H9 (cell line): ENCODE results near the gene ACOXL. TPM values are rescaled to one million over a fixed set of nuclear protein-coding genes. Genes with fewer than 3 reads are reported as not detected.

Experiments
- DNase-seq: peaks from one replicate; pipeline ENCODE4 v3.0.0-alpha.2; 2017
- H2AFZ ChIP-seq: one replicate; pipeline ENCODE4 v1.6.1; 2013; ENCODE audit warnings: mild to moderate bottlenecking, low read length, control low read depth, moderate library complexity
- H2AK5ac ChIP-seq: 2 replicates; pipeline ENCODE4 v1.6.1; 2013; ENCODE audit warnings: low read length, control low read depth, mixed read lengths; ENCODE audit not compliant: insufficient read length
- H2BK120ac ChIP-seq: one replicate; pipeline ENCODE4 v1.6.1; 2013; ENCODE audit warnings: low read depth, mild to moderate bottlenecking, low read length, control low read depth, inconsistent platforms; ENCODE audit not compliant: poor library complexity, severe bottlenecking
- H2BK12ac ChIP-seq: 2 replicates; pipeline ENCODE4 v1.6.1; 2013; ENCODE audit warnings: low read length, control low read depth, mixed read lengths, low read depth; ENCODE audit not compliant: insufficient read length
- H2BK15ac ChIP-seq: 2 replicates; pipeline ENCODE4 v1.6.1; 2013; ENCODE audit warnings: low read depth, low read length, control low read depth
- H2BK20ac ChIP-seq: one replicate; pipeline ENCODE4 v1.6.1; 2013; ENCODE audit warnings: low read depth, mild to moderate bottlenecking, low read length, control low read depth, inconsistent platforms; ENCODE audit not compliant: poor library complexity, severe bottlenecking
- H2BK5ac ChIP-seq: 2 replicates; pipeline ENCODE4 v1.6.1; 2013; ENCODE audit warnings: low read length, control low read depth, mixed read lengths; ENCODE audit not compliant: insufficient read length
- H3K14ac ChIP-seq: 2 replicates; pipeline ENCODE4 v1.6.1; 2013; ENCODE audit warnings: low read length, control low read depth; ENCODE audit not compliant: insufficient read depth
- H3K18ac ChIP-seq: 2 replicates; pipeline ENCODE4 v1.6.1; 2013; ENCODE audit warnings: low read depth, mild to moderate bottlenecking, mixed read lengths, low read length, control low read depth; ENCODE audit not compliant: insufficient read length
- H3K23ac ChIP-seq: 2 replicates; pipeline ENCODE4 v1.6.1; 2013; ENCODE audit warnings: low read length, control low read depth, mixed read lengths, low read depth; ENCODE audit not compliant: insufficient read length
- H3K23me2 ChIP-seq: 2 replicates; pipeline ENCODE4 v1.6.1; 2013; ENCODE audit warnings: low read depth, mild to moderate bottlenecking, mixed read lengths, low read length, control low read depth; ENCODE audit not compliant: insufficient read length, poor library complexity, severe bottlenecking
- H3K27ac ChIP-seq: 2 replicates; pipeline ENCODE4 v1.5.1; 2013; ENCODE audit warnings: low read length, control low read depth, mixed read lengths, low read depth; ENCODE audit not compliant: insufficient read length
- H3K27me3 ChIP-seq: 2 replicates; pipeline ENCODE4 v1.6.1; 2013; ENCODE audit warnings: low read length, control low read depth, inconsistent platforms; ENCODE audit not compliant: insufficient read depth
- H3K4ac ChIP-seq: 2 replicates; pipeline ENCODE4 v1.6.1; 2013; ENCODE audit warnings: low read depth, mild to moderate bottlenecking, control low read depth, inconsistent platforms, low read length, moderate library complexity
- H3K4me1 ChIP-seq: 2 replicates; pipeline ENCODE4 v1.6.1; 2013; ENCODE audit warnings: low read length, control low read depth, inconsistent platforms; ENCODE audit not compliant: insufficient read depth
- H3K4me2 ChIP-seq: 2 replicates; pipeline ENCODE4 v1.6.1; 2013; ENCODE audit warnings: low read length, control low read depth, mixed read lengths; ENCODE audit not compliant: insufficient read length, insufficient read depth
- H3K56ac ChIP-seq: 2 replicates; pipeline ENCODE4 v1.6.1; 2013; ENCODE audit warnings: low read depth, mild to moderate bottlenecking, mixed read lengths, low read length, control low read depth; ENCODE audit not compliant: insufficient read length
- H3K79me1 ChIP-seq: 2 replicates; pipeline ENCODE4 v1.6.1; 2013; ENCODE audit warnings: low read depth, mild to moderate bottlenecking, moderate library complexity, low read length, control low read depth, inconsistent platforms; ENCODE audit not compliant: insufficient read depth, poor library complexity, severe bottlenecking
- H3K79me2 ChIP-seq: 2 replicates; pipeline ENCODE4 v1.6.1; 2013; ENCODE audit warnings: low read length, control low read depth, inconsistent platforms; ENCODE audit not compliant: insufficient read depth
- H3K9ac ChIP-seq: 2 replicates; pipeline ENCODE4 v1.6.1; 2013; ENCODE audit warnings: low read length, control low read depth, mixed read lengths; ENCODE audit not compliant: insufficient read length; ENCODE audit errors: extremely low read depth
- H3K9me3 ChIP-seq: one replicate; pipeline ENCODE4 v1.6.1; 2013; ENCODE audit warnings: low read depth, low read length, inconsistent platforms; ENCODE audit not compliant: control insufficient read depth
- H3T11ph ChIP-seq: one replicate; pipeline ENCODE4 v1.6.1; 2013; ENCODE audit warnings: mild to moderate bottlenecking, low read length, control low read depth, inconsistent platforms
- H4K20me1 ChIP-seq: one replicate; pipeline ENCODE4 v1.6.1; 2013; ENCODE audit not compliant: control insufficient read depth, insufficient read length, insufficient read depth
- H4K5ac ChIP-seq: 2 replicates; pipeline ENCODE4 v1.6.1; 2013; ENCODE audit warnings: low read depth, mild to moderate bottlenecking, mixed read lengths, low read length, control low read depth; ENCODE audit not compliant: insufficient read length
- H4K8ac ChIP-seq: replicated peaks from 2 replicates; pipeline ENCODE4 v1.6.1; 2013; ENCODE audit warnings: low read length, control low read depth, mixed read lengths, low read depth; ENCODE audit not compliant: insufficient read length
- H4K91ac ChIP-seq: 2 replicates; pipeline ENCODE4 v1.6.1; 2013; ENCODE audit warnings: low read depth, mild to moderate bottlenecking, moderate library complexity, mixed read lengths, low read length, control low read depth; ENCODE audit not compliant: insufficient read length
- H3K27ac Mint-ChIP-seq, 3 experiments: 2 replicates in 2 of 3; 3 replicates in 1 of 3; pipeline ENCODE4 v1.8.0; 2020 to 2021; ENCODE audit warnings: mixed read lengths in 3 of 3, mild to moderate bottlenecking in 1 of 3, moderate library complexity in 1 of 3
- H3K27me3 Mint-ChIP-seq: 2 replicates; pipeline ENCODE4 v1.8.0; 2021; ENCODE audit warnings: low read depth, mild to moderate bottlenecking, moderate library complexity, mixed read lengths
- H3K36me3 Mint-ChIP-seq, 3 experiments: 2 replicates in 2 of 3; 3 replicates in 1 of 3; pipeline ENCODE4 v1.8.0; 2020 to 2021; ENCODE audit warnings: low read depth in 3 of 3, mixed read lengths in 3 of 3; ENCODE audit not compliant: insufficient read depth in 1 of 3
- H3K4me1 Mint-ChIP-seq, 2 experiments: 2 replicates each; pipeline ENCODE4 v1.8.0; 2020; ENCODE audit warnings: mixed read lengths in 2 of 2
- H3K4me3 Mint-ChIP-seq, 2 experiments: 2 replicates in 1 of 2; 3 replicates in 1 of 2; pipeline ENCODE4 v1.8.0; 2020 to 2021; ENCODE audit warnings: mild to moderate bottlenecking in 2 of 2, mixed read lengths in 2 of 2, moderate library complexity in 1 of 2
- H3K9me3 Mint-ChIP-seq, 2 experiments: 2 replicates in 1 of 2; 3 replicates in 1 of 2; pipeline ENCODE4 v1.8.0; 2020; ENCODE audit warnings: mild to moderate bottlenecking in 2 of 2, mixed read lengths in 2 of 2, moderate library complexity in 1 of 2
- WGBS: extraction: QIAGEN DNeasy Blood & Tissue Kit; methylation state at CpG from one replicate; pipeline ENCODE4 v1.1.7; 2013; ENCODE audit warnings: missing lambda C conversion rate, low lambda C conversion rate, mixed read lengths; ENCODE audit not compliant: insufficient read length; ENCODE audit errors: extremely low coverage; 5-methylcytosine and 5-hydroxymethylcytosine counted together
- total RNA-seq: library from RNA; stranded (reverse); gene quantifications from 2 replicates; pipeline ENCODE4 v1.2.1, GENCODE V29; 2021
- TF ChIP-seq, protein P1 (sequence below): fragments of 200-600 bp; sonication (generic); conservative IDR thresholded peaks from 3 replicates; pipeline ENCODE4 v1.8.0; 2021; ENCODE audit warnings: antibody characterized with exemption, mild to moderate bottlenecking

Gene ACOXL
- total RNA-seq, 1 experiment from 2014 or later = 37.6 TPM

DNA sequence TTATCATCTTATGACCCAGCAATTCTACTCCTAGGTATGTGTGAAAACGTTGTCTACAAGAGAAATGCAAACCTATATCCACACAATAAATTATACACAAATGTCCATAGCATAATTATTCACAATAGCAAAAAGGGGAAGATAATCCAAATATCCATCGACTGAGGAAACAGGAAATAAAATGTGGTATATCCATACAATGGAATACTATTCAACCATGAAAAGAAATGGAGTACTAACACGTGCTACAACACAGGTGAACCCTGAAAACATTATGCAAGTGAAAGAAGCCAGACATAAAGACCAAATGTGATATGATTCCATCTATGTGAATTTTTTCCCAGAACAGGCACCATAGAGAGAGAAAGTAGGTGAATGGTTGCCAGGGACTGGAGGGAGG lies 72.1 kb downstream of the ACOXL start:
- Histone ChIP-seq H3K79me1 (no peaks in the 10 kb centered on the region), H4K20me1 (no peaks in the 10 kb centered on the region), H3K9me3 (peaks cover 4% of the 10 kb centered on the region), H4K91ac (no peak overlapping the region), H2AFZ (no peak overlapping the region), H3K18ac (no peak overlapping the region), H3K27ac (no peak overlapping the region), H3K23me2 (no peaks in the 10 kb centered on the region), H2BK120ac (no peak overlapping the region), H3K4me2 (no peak overlapping the region), H3T11ph (no peak overlapping the region), H2BK5ac (no peak overlapping the region), H3K23ac (no peak overlapping the region), H3K27me3 (no peaks in the 10 kb centered on the region), H4K5ac (no peak overlapping the region), H3K4me1 (peaks cover 2% of the 10 kb centered on the region; the same call in 1 of the 2 replicates), H3K4ac (no peak overlapping the region), H2AK5ac (no peak overlapping the region), H3K79me2 (no peaks in the 10 kb centered on the region), H4K8ac (no peak overlapping the region), H3K9ac (no peak overlapping the region), H2BK20ac (no peak overlapping the region), H3K14ac (no peak overlapping the region), H3K56ac (no peak overlapping the region), H2BK12ac (no peak overlapping the region), H2BK15ac (no peak overlapping the region)
- no peak overlapping the region for H3K27ac Mint-ChIP-seq
- peaks cover 14 to 19% of the 10 kb centered on the region in 2 experiments for H3K9me3 Mint-ChIP-seq
- H3K4me1 Mint-ChIP-seq = peaks cover 36 to 41% of the 10 kb centered on the region in 2 experiments
- DNase-seq = no peak
- H3K36me3 Mint-ChIP-seq = peaks cover 25 to 80% (median 65%) of the 10 kb centered on the region in 3 experiments
- TF ChIP-seq, protein P1, sequence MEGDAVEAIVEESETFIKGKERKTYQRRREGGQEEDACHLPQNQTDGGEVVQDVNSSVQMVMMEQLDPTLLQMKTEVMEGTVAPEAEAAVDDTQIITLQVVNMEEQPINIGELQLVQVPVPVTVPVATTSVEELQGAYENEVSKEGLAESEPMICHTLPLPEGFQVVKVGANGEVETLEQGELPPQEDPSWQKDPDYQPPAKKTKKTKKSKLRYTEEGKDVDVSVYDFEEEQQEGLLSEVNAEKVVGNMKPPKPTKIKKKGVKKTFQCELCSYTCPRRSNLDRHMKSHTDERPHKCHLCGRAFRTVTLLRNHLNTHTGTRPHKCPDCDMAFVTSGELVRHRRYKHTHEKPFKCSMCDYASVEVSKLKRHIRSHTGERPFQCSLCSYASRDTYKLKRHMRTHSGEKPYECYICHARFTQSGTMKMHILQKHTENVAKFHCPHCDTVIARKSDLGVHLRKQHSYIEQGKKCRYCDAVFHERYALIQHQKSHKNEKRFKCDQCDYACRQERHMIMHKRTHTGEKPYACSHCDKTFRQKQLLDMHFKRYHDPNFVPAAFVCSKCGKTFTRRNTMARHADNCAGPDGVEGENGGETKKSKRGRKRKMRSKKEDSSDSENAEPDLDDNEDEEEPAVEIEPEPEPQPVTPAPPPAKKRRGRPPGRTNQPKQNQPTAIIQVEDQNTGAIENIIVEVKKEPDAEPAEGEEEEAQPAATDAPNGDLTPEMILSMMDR = no peak
- no peak overlapping the region; a peak in 1 of 5 replicates for H3K4me3 Mint-ChIP-seq
- no peaks in the 10 kb centered on the region for H3K27me3 Mint-ChIP-seq
- WGBS = no CpG with 5 or more reads among the region's 3 CpGs
